Measurements from ENCODE around the gene HIGD2B. TPM values are rescaled to one million over a fixed set of nuclear protein-coding genes. Genes with fewer than 3 reads are reported as not detected.

HIGD2B gene
- total and polyA plus RNA-seq, 2 of the 13 experiments (the other 11 are each of a cell fraction or from before 2014, with no cell fraction given) = not detected

GRCh38 chr15:72706266-72706665, 20.3 kb upstream of the HIGD2B start (continued):
- TF ChIP-seq SIX1 (CRISPR knock-in tag; IDR thresholded peaks at IDR 0.05; ENCODE audit: borderline replicate concordance) = no peak
- no peak for TF ChIP-seq ZNF674 (CRISPR knock-in tag; IDR thresholded peaks at IDR 0.05; ENCODE audit: low read depth)
- no peak for TF ChIP-seq ZNF557 (CRISPR knock-in tag; IDR thresholded peaks at IDR 0.05)
- no peak for TF ChIP-seq DMTF1 (CRISPR knock-in tag; IDR thresholded peaks at IDR 0.05)
- no peak for TF ChIP-seq ZHX2 (IDR thresholded peaks at IDR 0.05; ENCODE audit: low read depth)
- TF ChIP-seq ZHX2 (CRISPR knock-in tag; IDR thresholded peaks at IDR 0.05; ENCODE audit: borderline replicate concordance) = no peak
